A549 treated with ZK216348 at 1 μM for 4 hours (cell line): Measurements from ENCODE around the gene BCOR. TPM values are rescaled to one million over a fixed set of nuclear protein-coding genes. Genes with fewer than 3 reads are reported as not detected.

ENCODE experiments used
- total RNA-seq: library from RNA; stranded (reverse); fragments of 200-300 nt; extraction: Qiagen RNA extraction; gene quantifications from 5 replicates; pipeline ENCODE4 v1.2.3, GENCODE V29; 2022; ENCODE audit warnings: low read depth

Gene BCOR
- total RNA-seq = 20.3 to 30.1 TPM (median 25.1 TPM) in 5 replicates

GRCh38 chrX:40097504-40098263 is at the start of gene BCOR:
BCOR (minus strand) TSS chrX:40097958; CDS start chrX:40077929, 20,029 bp downstream.

